ENCODE data around the gene TMEM53.

Gene TMEM53

DNA sequence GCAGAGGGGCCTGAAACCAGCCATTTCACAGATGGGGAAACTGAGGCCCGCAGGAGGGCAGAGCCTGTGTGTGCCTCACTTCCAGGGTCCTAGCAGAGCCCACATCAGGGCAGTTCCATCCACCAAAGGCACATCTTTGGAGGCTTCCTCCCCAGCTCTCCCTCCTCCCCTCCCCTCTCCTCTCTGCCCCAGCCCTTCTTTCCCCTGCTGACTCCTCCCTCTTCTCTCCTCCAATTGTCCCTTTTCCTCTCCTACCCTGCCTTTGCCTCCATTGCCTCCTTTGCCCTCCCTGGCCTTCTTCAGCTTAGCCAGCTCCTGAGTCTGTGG, 56.6 kb downstream of the TMEM53 start:
- Histone ChIP-seq H3K4me1 (ENCODE audit: insufficient read depth, low read length) (no peaks in the 10 kb centered on the region), H3K4me2 (ENCODE audit: insufficient read depth, low read length) (no peak overlapping the region), H3K27ac (ENCODE audit: low read length) (no peak overlapping the region), H3K4me3 (ENCODE audit: low read depth in 1 of 2, low read length in 2 of 2) (no peak overlapping the region), H3K27me3 (ENCODE audit: insufficient read depth, low read length, poor library complexity) (no peaks in the 10 kb centered on the region), H3K9me3 (ENCODE audit: insufficient read depth, low read length, severe bottlenecking) (no peaks in the 10 kb centered on the region), H3K79me2 (ENCODE audit: insufficient read depth, low read length) (no peaks in the 10 kb centered on the region), H3K36me3 (ENCODE audit: insufficient read depth, low read length) (no peaks in the 10 kb centered on the region), H3K9ac (ENCODE audit: low read depth, low read length) (no peak overlapping the region), H4K20me1 (ENCODE audit: insufficient read depth, low read length) (no peaks in the 10 kb centered on the region), H2AFZ (ENCODE audit: low read depth, low read length) (no peak overlapping the region)
- DNase-seq (no peak), ATAC-seq (ENCODE audit: insufficient read depth, low read depth) (no peak)
- TF ChIP-seq, protein P1, sequence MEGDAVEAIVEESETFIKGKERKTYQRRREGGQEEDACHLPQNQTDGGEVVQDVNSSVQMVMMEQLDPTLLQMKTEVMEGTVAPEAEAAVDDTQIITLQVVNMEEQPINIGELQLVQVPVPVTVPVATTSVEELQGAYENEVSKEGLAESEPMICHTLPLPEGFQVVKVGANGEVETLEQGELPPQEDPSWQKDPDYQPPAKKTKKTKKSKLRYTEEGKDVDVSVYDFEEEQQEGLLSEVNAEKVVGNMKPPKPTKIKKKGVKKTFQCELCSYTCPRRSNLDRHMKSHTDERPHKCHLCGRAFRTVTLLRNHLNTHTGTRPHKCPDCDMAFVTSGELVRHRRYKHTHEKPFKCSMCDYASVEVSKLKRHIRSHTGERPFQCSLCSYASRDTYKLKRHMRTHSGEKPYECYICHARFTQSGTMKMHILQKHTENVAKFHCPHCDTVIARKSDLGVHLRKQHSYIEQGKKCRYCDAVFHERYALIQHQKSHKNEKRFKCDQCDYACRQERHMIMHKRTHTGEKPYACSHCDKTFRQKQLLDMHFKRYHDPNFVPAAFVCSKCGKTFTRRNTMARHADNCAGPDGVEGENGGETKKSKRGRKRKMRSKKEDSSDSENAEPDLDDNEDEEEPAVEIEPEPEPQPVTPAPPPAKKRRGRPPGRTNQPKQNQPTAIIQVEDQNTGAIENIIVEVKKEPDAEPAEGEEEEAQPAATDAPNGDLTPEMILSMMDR (IDR thresholded peaks at IDR 0.05; ENCODE audit: borderline replicate concordance, extremely low read depth, low read length, poor library complexity, severe bottlenecking): no peak
- TF ChIP-seq EZH2 (IDR thresholded peaks at IDR 0.05; ENCODE audit: borderline replicate concordance, low read depth, low read length, severe bottlenecking): no peak

DNA sequence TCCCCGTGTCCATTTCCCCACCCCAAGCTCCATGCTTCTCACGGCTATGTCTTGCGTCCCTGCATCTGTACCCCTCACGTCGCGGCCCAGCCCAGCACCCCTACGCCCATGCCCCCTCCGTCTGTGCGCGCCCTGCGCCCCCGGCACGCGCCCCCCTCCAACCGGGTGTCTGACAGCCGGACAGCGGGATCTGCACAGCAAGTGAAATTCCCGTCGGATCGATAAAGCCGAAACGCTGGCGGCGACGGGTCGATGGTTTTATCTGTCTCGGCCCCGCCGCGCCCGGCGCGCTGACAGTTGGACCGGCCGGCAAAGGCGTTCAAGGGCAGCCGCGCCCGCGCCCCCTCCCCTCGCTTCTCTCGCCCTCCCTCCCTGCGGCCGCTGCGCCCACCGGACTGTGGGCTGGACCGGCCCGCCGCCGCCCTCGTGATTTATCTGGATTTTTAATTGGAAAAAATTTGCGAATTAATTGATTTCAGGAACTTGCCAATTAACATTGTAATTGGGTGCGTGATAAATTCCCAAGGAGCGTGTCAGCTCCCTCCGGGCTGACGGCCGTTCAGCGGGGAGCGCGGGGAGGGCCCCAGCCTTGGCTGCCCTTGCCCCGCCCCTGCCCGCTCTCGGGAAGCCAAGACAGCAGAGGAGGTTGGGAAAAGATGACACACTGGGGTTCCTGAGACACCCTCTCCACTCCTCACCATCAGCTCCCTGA, 57.1 kb downstream of the TMEM53 start:
- peaks cover 4% of the 10 kb centered on the region for H3K27me3 ChIP-seq (ENCODE audit: insufficient read depth, low read length, poor library complexity)
- no peaks in the 10 kb centered on the region for H4K20me1 ChIP-seq (ENCODE audit: insufficient read depth, low read length)
- H3K9me3 ChIP-seq (ENCODE audit: insufficient read depth, low read length, severe bottlenecking): no peaks in the 10 kb centered on the region
- H3K79me2 ChIP-seq (ENCODE audit: insufficient read depth, low read length): no peaks in the 10 kb centered on the region
- no peak for ATAC-seq (ENCODE audit: insufficient read depth, low read depth)
- TF ChIP-seq, protein P1 (IDR thresholded peaks at IDR 0.05; ENCODE audit: borderline replicate concordance, extremely low read depth, low read length, poor library complexity, severe bottlenecking): no peak
- TF ChIP-seq EZH2 (IDR thresholded peaks at IDR 0.05; ENCODE audit: borderline replicate concordance, low read depth, low read length, severe bottlenecking): no peak
- H3K36me3 ChIP-seq (ENCODE audit: insufficient read depth, low read length): no peaks in the 10 kb centered on the region
- H3K4me1 ChIP-seq (ENCODE audit: insufficient read depth, low read length): no peaks in the 10 kb centered on the region
- no peak overlapping the region for H2AFZ ChIP-seq (ENCODE audit: low read depth, low read length)
- no peak overlapping the region for H3K4me2 ChIP-seq (ENCODE audit: insufficient read depth, low read length)
- H3K27ac ChIP-seq (ENCODE audit: low read length): no peak overlapping the region
- no peak overlapping the region for H3K4me3 ChIP-seq (ENCODE audit: low read depth in 1 of 2, low read length in 2 of 2)
- DNase-seq: no peak
- no peak overlapping the region for H3K9ac ChIP-seq (ENCODE audit: low read depth, low read length)

DNA sequence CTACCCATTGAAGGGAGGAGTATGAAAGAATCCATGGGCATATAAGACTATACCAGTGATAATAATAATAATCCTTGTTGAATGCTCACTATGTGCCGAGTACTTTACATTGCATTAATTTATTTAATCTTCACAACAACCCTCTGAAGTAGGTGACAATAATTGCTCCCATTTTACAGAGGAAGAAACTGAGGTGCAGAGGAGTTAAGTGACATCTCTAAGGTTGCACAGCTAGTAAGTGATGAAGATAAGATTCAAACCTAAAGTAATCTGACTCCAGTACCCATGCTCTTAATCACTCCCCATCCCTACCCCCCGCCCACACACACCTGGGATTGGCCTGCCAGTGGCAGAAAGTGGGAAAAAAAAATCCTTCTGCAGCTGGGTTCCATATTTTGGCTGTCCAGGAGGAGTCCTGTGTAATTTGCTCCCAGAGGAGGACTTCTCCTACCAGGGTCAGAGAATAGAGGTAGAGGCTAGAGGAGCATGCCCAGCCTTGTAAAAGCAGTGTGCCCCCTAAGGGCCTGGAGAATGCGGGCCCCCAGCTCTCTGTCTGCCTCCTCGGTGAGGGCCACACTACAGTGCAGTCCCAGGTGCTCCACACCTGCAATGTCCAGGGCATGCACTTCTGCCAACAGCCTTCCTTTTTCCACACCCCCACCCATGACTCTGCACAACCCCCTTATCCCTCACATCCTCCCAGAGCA, 57.8 kb downstream of the TMEM53 start:
- Histone ChIP-seq H2AFZ (ENCODE audit: low read depth, low read length) (no peak overlapping the region), H3K4me3 (ENCODE audit: low read depth in 1 of 2, low read length in 2 of 2) (no peak overlapping the region), H3K27me3 (ENCODE audit: insufficient read depth, low read length, poor library complexity) (peaks cover 6% of the 10 kb centered on the region), H3K27ac (ENCODE audit: low read length) (no peak overlapping the region), H3K9me3 (ENCODE audit: insufficient read depth, low read length, severe bottlenecking) (no peaks in the 10 kb centered on the region), H3K4me1 (ENCODE audit: insufficient read depth, low read length) (no peaks in the 10 kb centered on the region), H3K36me3 (ENCODE audit: insufficient read depth, low read length) (no peaks in the 10 kb centered on the region), H3K4me2 (ENCODE audit: insufficient read depth, low read length) (no peak overlapping the region), H3K79me2 (ENCODE audit: insufficient read depth, low read length) (no peaks in the 10 kb centered on the region), H4K20me1 (ENCODE audit: insufficient read depth, low read length) (no peaks in the 10 kb centered on the region), H3K9ac (ENCODE audit: low read depth, low read length) (no peak overlapping the region)
- DNase-seq (no peak), ATAC-seq (ENCODE audit: insufficient read depth, low read depth) (no peak)
- TF ChIP-seq, protein P1 (IDR thresholded peaks at IDR 0.05; ENCODE audit: borderline replicate concordance, extremely low read depth, low read length, poor library complexity, severe bottlenecking): no peak
- no peak for TF ChIP-seq EZH2 (IDR thresholded peaks at IDR 0.05; ENCODE audit: borderline replicate concordance, low read depth, low read length, severe bottlenecking)

Measured in DND-41 (cell line).